MM.1S (cell line): ENCODE measurements around the gene CD99L2.

Source experiments
- EZH2 ChIP-seq: fragments of 300-600 bp; sonication (generic); optimal IDR thresholded peaks from 2 replicates; pipeline ENCODE3; 2017; ENCODE audit warnings: low read depth, mild to moderate bottlenecking, antibody characterized with exemption, low read length, mixed read lengths
- EZH2phosphoT487 ChIP-seq: fragments of 300-600 bp; sonication (generic); IDR thresholded peaks from 2 replicates; pipeline ENCODE4 v1.6.1; 2018; ENCODE audit warnings: antibody characterized with exemption, low read length
- TF ChIP-seq, protein P1 (sequence below): fragments of 300-600 bp; sonication (generic); IDR thresholded peaks from 2 replicates; pipeline ENCODE4 v1.5.1; 2016; ENCODE audit warnings: antibody characterized with exemption, low read length, mixed read lengths

DNA sequence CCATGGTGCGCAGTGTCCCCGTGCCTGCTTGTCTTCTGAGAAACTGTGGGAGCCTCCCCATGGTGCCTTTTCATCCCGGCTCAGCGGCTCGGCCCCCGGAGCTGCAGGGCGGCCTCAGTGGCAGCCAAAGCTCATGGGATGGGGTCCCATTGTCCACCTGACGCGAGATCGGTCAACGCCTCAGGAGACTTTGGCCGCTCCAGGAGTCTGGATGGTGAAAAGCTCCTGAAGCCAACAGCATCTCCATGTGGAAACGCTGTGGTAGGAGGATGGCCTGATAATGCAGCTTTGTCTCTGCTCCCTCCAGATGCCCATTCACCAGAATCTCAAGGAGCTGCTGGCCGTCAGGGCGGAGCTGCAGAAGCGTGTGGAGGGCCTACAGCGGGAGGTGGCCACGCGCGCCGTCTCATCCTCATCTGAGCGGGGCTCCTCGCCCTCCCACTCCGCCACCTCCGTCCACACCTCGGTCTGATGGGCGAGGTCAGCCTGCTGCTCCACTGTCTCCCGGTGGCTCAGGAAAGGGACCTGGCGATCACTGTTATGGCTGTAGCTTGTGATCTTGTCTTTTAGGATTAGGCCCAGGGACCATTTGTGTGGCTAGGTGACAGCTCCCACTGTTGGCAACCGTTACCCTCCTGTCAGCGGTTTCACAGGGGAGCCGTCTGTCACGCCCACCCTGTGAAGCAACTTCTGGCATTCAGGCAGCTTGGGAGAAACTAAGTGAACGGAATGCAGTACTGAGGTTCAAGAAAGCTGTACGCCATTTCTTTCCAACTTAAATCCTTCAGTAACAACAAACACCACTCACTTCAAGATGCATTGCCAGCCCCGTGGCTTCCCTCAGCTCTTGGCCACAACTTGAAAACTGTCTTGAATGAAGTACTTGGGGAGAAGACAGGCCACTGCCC, 136.0 kb downstream of the CD99L2 start:
- TF ChIP-seq EZH2 = no peak
- TF ChIP-seq, protein P1, sequence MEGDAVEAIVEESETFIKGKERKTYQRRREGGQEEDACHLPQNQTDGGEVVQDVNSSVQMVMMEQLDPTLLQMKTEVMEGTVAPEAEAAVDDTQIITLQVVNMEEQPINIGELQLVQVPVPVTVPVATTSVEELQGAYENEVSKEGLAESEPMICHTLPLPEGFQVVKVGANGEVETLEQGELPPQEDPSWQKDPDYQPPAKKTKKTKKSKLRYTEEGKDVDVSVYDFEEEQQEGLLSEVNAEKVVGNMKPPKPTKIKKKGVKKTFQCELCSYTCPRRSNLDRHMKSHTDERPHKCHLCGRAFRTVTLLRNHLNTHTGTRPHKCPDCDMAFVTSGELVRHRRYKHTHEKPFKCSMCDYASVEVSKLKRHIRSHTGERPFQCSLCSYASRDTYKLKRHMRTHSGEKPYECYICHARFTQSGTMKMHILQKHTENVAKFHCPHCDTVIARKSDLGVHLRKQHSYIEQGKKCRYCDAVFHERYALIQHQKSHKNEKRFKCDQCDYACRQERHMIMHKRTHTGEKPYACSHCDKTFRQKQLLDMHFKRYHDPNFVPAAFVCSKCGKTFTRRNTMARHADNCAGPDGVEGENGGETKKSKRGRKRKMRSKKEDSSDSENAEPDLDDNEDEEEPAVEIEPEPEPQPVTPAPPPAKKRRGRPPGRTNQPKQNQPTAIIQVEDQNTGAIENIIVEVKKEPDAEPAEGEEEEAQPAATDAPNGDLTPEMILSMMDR = no peak
- TF ChIP-seq EZH2phosphoT487 = no peak
